Measurements from ENCODE around the gene MARS2.
"Not testable (repeated sequence)": the region's sequence is repeated elsewhere in the genome, so short reads cannot be mapped to it uniquely, and the experiment has no call there.

MARS2 gene

DNA sequence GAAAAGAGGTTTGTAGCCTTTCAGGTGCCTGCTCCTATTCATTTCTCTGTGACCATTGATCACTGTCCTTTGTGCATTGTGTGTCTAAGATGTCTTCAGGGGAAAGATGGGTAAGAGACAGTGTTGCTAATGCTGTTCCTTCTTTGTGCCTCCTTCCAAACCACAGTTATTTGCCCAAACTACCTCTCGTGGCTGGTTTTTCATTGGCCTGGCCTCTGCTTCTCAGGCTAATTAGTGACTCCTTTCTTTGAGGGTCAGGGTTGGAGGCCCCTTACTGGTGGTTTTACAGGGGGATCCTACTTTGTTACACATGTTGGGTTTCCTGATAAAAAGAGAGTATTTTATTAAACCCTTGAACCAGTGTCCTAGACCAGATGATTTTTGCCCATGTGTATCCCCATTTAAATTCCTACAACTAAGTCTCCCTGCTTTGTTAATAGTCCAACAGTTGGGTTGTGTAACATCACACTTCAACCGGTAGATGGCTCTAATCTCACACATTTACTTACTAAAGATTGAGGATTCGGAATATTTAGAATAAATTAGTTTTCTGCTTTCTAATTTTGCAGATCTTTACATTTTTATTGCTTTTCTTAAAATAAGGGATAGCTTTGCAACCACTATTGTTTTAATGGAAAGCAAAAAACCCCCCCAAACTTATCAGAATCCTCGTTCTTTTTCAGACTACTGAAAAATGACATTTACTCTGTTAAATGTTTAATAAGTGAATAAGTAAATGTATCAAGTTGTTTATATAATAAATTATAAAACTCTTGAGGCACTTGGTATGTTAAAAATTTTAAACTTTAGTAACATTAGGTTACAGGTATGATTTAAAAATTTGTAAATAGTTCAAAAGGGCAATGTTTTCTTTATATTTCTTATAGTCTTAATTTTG is 2.4 kb downstream of the MARS2 start:
- DNase-seq = no peak

GRCh38 chr2:197708331-197708730 is 3.2 kb downstream of the MARS2 start:
- DNase-seq = no peak

DNA sequence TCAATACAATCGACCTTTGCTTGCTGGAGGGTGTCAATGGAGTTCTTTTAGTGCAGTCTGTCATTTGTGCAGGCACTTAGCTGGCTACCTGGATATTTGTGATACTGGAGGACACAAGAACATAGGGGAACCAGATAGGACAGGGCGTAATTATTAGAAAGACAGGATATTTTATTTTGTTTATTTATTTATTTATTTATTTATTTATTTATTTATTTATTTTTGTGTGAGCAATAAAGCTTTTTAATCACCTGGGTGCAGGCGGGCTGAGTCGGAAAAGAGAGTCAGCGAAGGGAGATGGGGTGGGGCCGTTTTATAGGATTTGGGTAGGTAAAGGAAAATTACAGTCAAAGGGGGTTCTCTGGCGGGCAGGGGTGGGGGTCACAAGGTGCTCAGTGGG is 4.0 kb downstream of the MARS2 start:
- DNase-seq = not testable (repeated sequence)

DNA sequence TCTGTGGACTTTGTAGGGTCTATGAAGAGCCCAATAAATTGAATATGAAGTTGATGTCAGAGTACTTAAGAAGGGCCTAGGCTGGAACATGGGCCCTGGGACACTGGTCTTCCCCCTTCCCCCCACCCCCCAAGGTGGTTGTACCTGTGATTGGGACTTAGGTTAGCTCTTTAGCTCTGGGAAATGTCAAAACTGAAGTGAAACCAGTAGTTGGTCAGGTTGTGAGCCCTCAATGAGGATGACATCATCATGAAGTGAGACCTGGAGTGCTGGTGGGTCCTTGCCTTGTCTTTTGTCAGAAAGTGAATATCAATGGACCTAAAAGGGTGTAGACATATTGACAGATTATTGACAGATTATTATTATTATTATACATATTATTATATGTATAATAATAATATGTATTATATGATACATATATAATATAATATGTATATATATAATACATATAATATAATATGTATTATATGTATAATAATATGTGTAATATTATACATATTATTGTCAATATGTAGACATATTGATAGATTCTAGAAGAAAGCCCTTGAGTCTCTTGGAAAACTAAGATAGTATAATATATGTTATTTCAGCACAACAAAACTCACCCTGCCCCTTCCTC is 5.4 kb downstream of the MARS2 start:
- DNase-seq = no peak

DNA sequence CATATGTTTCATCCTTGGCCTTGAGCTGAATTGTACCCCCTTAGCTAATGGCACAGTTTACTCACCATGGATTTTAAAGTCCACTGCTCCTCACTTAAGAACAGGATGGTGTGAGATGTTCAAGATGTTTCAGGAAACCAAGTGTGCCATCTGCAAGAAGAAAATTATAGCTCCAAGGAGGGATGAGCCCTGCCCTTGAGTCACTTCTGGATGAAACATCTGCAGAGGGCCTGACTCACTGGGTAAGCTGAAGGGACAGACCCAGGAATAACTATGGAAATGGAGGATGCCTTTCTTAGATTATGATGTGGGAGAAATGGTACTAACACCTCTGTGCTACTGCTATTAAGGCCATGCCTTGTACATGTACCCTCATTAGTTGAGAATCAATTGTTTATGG is 6.4 kb downstream of the MARS2 start:
- no peak for DNase-seq

- DNase-seq = no peak
Measured at GRCh38 chr2:197713271-197713670, 8.1 kb downstream of the MARS2 start.

DNA sequence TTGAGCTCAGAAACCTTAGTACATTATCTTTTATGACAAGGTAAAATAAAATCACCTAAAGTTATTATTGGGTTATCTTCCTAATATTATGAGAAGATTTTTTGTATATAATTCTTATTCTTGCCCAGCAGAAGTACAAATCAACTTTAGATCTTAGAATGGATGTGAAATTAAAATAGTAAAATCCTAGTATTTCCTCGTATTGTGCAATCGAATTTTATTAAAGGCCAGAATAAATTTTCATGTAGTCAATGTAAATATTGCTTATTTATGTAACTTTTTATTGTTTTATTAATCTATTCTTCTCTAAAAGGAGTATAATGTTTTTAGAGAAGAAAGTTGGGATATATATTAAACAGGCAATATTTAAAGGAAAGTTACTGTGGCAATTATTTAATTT is 12.7 kb downstream of the MARS2 start:
- no peak for DNase-seq

DNA sequence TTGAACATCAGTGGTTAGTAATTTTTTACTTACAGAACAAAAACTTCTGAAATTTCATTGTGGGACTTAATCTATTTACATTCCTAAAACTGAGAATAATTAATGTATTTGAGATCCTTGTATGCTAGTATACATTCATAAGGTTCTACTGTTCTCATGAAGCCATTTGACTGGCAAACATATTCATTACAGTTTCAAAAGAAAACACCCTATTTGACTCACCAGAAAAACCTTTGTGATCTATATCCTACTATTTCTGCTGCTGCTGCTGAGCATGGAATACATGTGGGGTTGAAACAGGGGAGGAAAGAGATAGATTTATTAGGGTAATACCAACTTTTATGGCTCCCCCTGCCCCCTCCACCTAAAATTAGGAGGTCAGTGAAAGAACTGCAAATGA is 21.8 kb downstream of the MARS2 start:
- no peak for DNase-seq

DNA sequence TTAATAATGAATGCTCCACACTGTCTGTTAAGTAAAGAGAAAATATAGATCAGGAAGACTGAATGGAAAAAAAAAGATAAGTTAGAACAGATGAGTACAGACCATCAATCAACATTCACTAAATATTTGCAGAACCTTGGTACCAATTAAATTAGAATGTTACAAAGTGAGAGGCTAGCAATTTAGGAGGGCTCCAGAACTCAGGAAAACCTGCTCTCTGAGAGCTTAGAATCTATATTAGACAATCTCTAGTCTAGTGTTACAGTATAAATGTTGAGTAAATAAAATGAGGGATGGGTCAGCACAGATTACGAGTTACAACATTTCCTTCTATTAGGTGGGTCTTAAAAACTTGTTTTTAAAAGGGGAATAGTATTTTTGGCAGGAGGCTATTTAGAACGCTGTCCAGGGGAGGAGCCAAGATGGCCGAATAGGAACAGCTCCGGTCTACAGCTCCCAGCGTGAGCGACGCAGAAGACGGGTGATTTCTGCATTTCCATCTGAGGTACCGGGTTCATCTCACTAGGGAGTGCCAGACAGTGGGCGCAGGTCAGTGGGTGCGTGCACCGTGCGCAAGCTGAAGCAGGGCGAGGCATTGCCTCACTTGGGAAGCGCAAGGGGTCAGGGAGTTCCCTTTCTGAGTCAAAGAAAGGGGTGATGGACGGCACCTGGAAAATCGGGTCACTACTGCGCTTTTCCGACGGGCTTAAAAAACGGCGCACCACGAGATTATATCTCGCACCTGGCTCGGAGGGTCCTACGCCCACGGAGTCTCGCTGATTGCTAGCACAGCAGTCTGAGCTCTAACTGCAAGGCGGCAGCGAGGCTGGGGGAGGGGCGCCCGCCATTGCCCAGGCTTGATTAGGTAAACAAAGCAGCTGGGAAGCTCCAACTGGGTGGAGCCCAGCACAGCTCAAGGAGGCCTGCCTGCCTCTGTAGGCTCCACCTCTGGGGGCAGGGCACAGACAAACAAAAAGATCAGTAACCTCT is 23.7 kb downstream of the MARS2 start:
- not testable (repeated sequence) for DNase-seq

GRCh38 chr2:197740200-197740599 is 35.0 kb downstream of the MARS2 start:
- no peak for DNase-seq
